Dendritic cell treated with granulocyte-macrophage colony-stimulating factor and Interleukin-4, amounts not matched to agents 40 ng/mL and 50 ng/mL, for 4 days (primary cell): Measurements from ENCODE around the gene HNF1B.
A peak's percentile ranks its signal among the peaks of the same experiment; 100 is the strongest.

Experiments
- H3K27ac Mint-ChIP-seq: one replicate; pipeline ENCODE4 v1.8.0; 2022; ENCODE audit warnings: mild to moderate bottlenecking, mixed read lengths
- H3K27me3 Mint-ChIP-seq: one replicate; pipeline ENCODE4 v1.8.0; 2022; ENCODE audit warnings: mild to moderate bottlenecking, mixed read lengths
- H3K36me3 Mint-ChIP-seq: one replicate; pipeline ENCODE4 v1.8.0; 2022; ENCODE audit warnings: low read depth, mixed read lengths
- H3K4me1 Mint-ChIP-seq: one replicate; pipeline ENCODE4 v1.8.0; 2022; ENCODE audit warnings: low read depth, mixed read lengths
- H3K4me3 Mint-ChIP-seq: one replicate; pipeline ENCODE4 v1.8.0; 2022; ENCODE audit warnings: mild to moderate bottlenecking, moderate library complexity, mixed read lengths
- H3K9me3 Mint-ChIP-seq: one replicate; pipeline ENCODE4 v1.8.0; 2022; ENCODE audit warnings: mixed read lengths
- intact Hi-C: fragments of 100-400 bp; cut with micrococcal nuclease; formaldehyde crosslinking; loops from one replicate; pipeline ENCODE4 v1.15.0; 2022

HNF1B gene

GRCh38 chr17:37647856-37648255 is 97.0 kb downstream of the HNF1B start:
- intact Hi-C loops = no loop called here

GRCh38 chr17:37643869-37644268 is 101.0 kb downstream of the HNF1B start:
- H3K9me3 Mint-ChIP-seq = no peaks in the 10 kb centered on the region
- intact Hi-C loops = loop anchor here (5.0 kb wide), 1 partner anchor 198 kb away; no protein-coding TSS in a partner anchor
- H3K27me3 Mint-ChIP-seq = peaks cover 36% of the 10 kb centered on the region
- H3K4me3 Mint-ChIP-seq = peak overlapping the region; percentile 90
- peak overlapping the region; percentile 94 for H3K27ac Mint-ChIP-seq
- H3K36me3 Mint-ChIP-seq = peaks cover 35% of the 10 kb centered on the region
- H3K4me1 Mint-ChIP-seq = peaks cover 43% of the 10 kb centered on the region

More at GRCh38 chr17:37647856-37648255, 97.0 kb downstream of the HNF1B start:
- Mint-ChIP-seq H3K4me3 (no peak overlapping the region), H3K9me3 (no peaks in the 10 kb centered on the region), H3K36me3 (peaks cover 3% of the 10 kb centered on the region), H3K27ac (no peak overlapping the region), H3K27me3 (peaks cover 54% of the 10 kb centered on the region), H3K4me1 (peaks cover 18% of the 10 kb centered on the region)

GRCh38 chr17:37643118-37643766 is 101.6 kb downstream of the HNF1B start, which contains the start of gene DDX52:
Gene DDX52 (minus strand): TSS chr17:37643446. CDS start chr17:37643420, 26 bp downstream.
- H3K27me3 Mint-ChIP-seq = peaks cover 34% of the 10 kb centered on the region
- H3K4me1 Mint-ChIP-seq = peaks cover 39% of the 10 kb centered on the region
- H3K36me3 Mint-ChIP-seq = peaks cover 40% of the 10 kb centered on the region
- H3K9me3 Mint-ChIP-seq = no peaks in the 10 kb centered on the region
- peak within 1 kb of the TSS; percentile 94 for H3K27ac Mint-ChIP-seq
- intact Hi-C loops = loop anchor here (5.0 kb wide), 1 partner anchor 199 kb away; no protein-coding TSS in a partner anchor
- peak within 1 kb of the TSS; percentile 90 for H3K4me3 Mint-ChIP-seq

GRCh38 chr17:37642681-37643080 is 102.2 kb downstream of the HNF1B start:
- Mint-ChIP-seq H3K4me3 (peak overlapping the region; percentile 90), H3K27me3 (peaks cover 28% of the 10 kb centered on the region), H3K4me1 (peaks cover 34% of the 10 kb centered on the region), H3K9me3 (no peaks in the 10 kb centered on the region), H3K36me3 (peaks cover 46% of the 10 kb centered on the region), H3K27ac (peak overlapping the region; percentile 94)
- intact Hi-C loops = loop anchor here (5.0 kb wide), 1 partner anchor 200 kb away; no protein-coding TSS in a partner anchor

DNA sequence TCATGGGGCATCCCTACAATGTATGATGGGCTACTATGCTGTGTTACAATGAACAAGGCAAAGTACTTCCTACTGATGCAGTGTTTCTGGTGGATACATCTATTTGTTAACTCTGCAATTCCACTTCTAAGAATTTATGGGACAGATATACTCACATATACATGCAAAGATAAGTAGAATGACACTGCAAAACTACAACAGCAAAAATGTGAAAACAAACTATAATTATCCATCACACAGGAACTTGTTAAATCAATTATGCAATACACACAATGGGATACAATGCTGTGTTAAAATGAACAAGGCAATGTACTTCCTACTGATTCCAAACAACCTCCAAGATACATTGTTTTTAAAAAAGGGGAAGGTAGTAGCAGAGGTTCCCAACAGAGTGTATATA is 104.8 kb downstream of the HNF1B start:
- H3K4me3 Mint-ChIP-seq = no peak overlapping the region

DNA sequence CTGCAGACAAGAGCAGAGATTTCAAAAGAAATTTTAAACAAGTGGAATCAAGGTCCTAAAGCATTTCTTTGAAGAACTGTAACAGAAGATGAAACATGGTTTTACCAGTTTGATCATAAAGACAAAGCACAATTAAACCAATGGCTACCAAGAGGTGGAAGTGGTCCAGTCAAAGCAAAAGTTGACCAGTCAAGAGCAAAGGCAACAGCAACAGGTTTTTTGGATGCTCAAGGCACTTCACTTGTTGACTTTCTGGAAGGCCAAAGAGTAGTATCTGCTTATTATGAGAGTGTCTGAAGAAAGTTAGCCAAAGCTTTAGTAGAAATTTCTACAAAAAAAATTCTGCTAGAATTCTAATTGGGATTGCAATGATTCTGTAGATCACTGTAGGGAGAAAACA is 106.9 kb downstream of the HNF1B start:
- peaks cover 28% of the 10 kb centered on the region for H3K4me1 Mint-ChIP-seq
- H3K36me3 Mint-ChIP-seq = peaks cover 88% of the 10 kb centered on the region
- intact Hi-C loops = no loop called here
- H3K9me3 Mint-ChIP-seq = no peaks in the 10 kb centered on the region
- H3K27me3 Mint-ChIP-seq = no peaks in the 10 kb centered on the region
- H3K4me3 Mint-ChIP-seq = no peak overlapping the region
- no peak overlapping the region for H3K27ac Mint-ChIP-seq

More for the DNA sequence above, 104.8 kb downstream of the HNF1B start:
- Mint-ChIP-seq H3K9me3 (no peaks in the 10 kb centered on the region), H3K27ac (no peak overlapping the region), H3K4me1 (peaks cover 34% of the 10 kb centered on the region), H3K27me3 (peaks cover 10% of the 10 kb centered on the region), H3K36me3 (peaks cover 71% of the 10 kb centered on the region)
- intact Hi-C loops = loop anchor here (5.0 kb wide), 1 partner anchor 202 kb away; no protein-coding TSS in a partner anchor
